ENCODE data around the gene ACVRL1.
A peak's percentile ranks its signal among the peaks of the same experiment; 100 is the strongest.

DNA sequence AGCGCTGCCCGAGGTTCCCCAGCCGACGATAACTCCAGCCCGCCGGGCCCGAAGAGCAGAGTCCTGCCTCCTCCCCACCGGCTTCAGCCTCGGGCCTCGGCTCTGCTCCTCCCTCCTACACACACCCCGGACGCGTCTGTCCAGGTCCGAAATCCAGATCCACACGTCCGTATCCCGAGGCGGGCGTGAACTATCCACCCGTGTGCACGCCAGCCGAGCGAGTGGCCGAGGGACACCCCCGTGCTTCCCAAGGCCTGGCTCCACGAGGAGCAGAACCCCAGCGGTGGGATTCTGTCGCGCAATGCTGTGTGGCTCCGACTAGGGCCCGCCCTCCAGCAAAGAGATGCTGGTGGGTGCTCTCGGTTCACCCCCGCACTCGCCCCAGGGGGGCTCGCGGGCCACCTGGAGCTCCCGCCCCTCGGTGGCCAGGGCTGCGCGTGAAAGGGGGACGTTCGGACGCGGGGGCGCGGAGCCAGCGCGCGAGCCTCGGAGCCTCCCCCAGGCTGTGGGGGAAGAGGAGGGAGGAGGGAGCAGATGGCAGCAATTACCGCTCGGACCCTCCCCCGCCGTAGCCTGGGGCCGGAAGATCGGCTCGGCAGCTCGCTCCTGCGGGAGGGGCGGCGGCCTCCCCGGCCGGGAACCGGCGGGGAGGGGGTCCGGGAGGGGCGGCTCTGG, 38.3 kb upstream of the ACVRL1 start:
- TF ChIP-seq, protein P1, sequence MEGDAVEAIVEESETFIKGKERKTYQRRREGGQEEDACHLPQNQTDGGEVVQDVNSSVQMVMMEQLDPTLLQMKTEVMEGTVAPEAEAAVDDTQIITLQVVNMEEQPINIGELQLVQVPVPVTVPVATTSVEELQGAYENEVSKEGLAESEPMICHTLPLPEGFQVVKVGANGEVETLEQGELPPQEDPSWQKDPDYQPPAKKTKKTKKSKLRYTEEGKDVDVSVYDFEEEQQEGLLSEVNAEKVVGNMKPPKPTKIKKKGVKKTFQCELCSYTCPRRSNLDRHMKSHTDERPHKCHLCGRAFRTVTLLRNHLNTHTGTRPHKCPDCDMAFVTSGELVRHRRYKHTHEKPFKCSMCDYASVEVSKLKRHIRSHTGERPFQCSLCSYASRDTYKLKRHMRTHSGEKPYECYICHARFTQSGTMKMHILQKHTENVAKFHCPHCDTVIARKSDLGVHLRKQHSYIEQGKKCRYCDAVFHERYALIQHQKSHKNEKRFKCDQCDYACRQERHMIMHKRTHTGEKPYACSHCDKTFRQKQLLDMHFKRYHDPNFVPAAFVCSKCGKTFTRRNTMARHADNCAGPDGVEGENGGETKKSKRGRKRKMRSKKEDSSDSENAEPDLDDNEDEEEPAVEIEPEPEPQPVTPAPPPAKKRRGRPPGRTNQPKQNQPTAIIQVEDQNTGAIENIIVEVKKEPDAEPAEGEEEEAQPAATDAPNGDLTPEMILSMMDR (IDR thresholded peaks at IDR 0.05), result no peak
- peak; percentile 76 for TF ChIP-seq EZH2 (IDR thresholded peaks at IDR 0.05)

Measured in neural progenitor cell (in vitro differentiated cells).